H9 (cell line): ENCODE measurements around the gene PHLDA3. TPM values are rescaled to one million over a fixed set of nuclear protein-coding genes. Genes with fewer than 3 reads are reported as not detected.

Experiments used
- DNase-seq: peaks from one replicate; pipeline ENCODE4 v3.0.0-alpha.2; 2017
- H2AFZ ChIP-seq: one replicate; pipeline ENCODE4 v1.6.1; 2013; ENCODE audit warnings: mild to moderate bottlenecking, low read length, control low read depth, moderate library complexity
- H2AK5ac ChIP-seq: 2 replicates; pipeline ENCODE4 v1.6.1; 2013; ENCODE audit warnings: low read length, control low read depth, mixed read lengths; ENCODE audit not compliant: insufficient read length
- H2BK120ac ChIP-seq: one replicate; pipeline ENCODE4 v1.6.1; 2013; ENCODE audit warnings: low read depth, mild to moderate bottlenecking, low read length, control low read depth, inconsistent platforms; ENCODE audit not compliant: poor library complexity, severe bottlenecking
- H2BK12ac ChIP-seq: 2 replicates; pipeline ENCODE4 v1.6.1; 2013; ENCODE audit warnings: low read length, control low read depth, mixed read lengths, low read depth; ENCODE audit not compliant: insufficient read length
- H2BK15ac ChIP-seq: 2 replicates; pipeline ENCODE4 v1.6.1; 2013; ENCODE audit warnings: low read depth, low read length, control low read depth
- H2BK20ac ChIP-seq: one replicate; pipeline ENCODE4 v1.6.1; 2013; ENCODE audit warnings: low read depth, mild to moderate bottlenecking, low read length, control low read depth, inconsistent platforms; ENCODE audit not compliant: poor library complexity, severe bottlenecking
- H2BK5ac ChIP-seq: 2 replicates; pipeline ENCODE4 v1.6.1; 2013; ENCODE audit warnings: low read length, control low read depth, mixed read lengths; ENCODE audit not compliant: insufficient read length
- H3K14ac ChIP-seq: 2 replicates; pipeline ENCODE4 v1.6.1; 2013; ENCODE audit warnings: low read length, control low read depth; ENCODE audit not compliant: insufficient read depth
- H3K18ac ChIP-seq: 2 replicates; pipeline ENCODE4 v1.6.1; 2013; ENCODE audit warnings: low read depth, mild to moderate bottlenecking, mixed read lengths, low read length, control low read depth; ENCODE audit not compliant: insufficient read length
- H3K23ac ChIP-seq: 2 replicates; pipeline ENCODE4 v1.6.1; 2013; ENCODE audit warnings: low read length, control low read depth, mixed read lengths, low read depth; ENCODE audit not compliant: insufficient read length
- H3K23me2 ChIP-seq: 2 replicates; pipeline ENCODE4 v1.6.1; 2013; ENCODE audit warnings: low read depth, mild to moderate bottlenecking, mixed read lengths, low read length, control low read depth; ENCODE audit not compliant: insufficient read length, poor library complexity, severe bottlenecking
- H3K27ac ChIP-seq: 2 replicates; pipeline ENCODE4 v1.5.1; 2013; ENCODE audit warnings: low read length, control low read depth, mixed read lengths, low read depth; ENCODE audit not compliant: insufficient read length
- H3K27me3 ChIP-seq: 2 replicates; pipeline ENCODE4 v1.6.1; 2013; ENCODE audit warnings: low read length, control low read depth, inconsistent platforms; ENCODE audit not compliant: insufficient read depth
- H3K4ac ChIP-seq: 2 replicates; pipeline ENCODE4 v1.6.1; 2013; ENCODE audit warnings: low read depth, mild to moderate bottlenecking, control low read depth, inconsistent platforms, low read length, moderate library complexity
- H3K4me1 ChIP-seq: 2 replicates; pipeline ENCODE4 v1.6.1; 2013; ENCODE audit warnings: low read length, control low read depth, inconsistent platforms; ENCODE audit not compliant: insufficient read depth
- H3K4me2 ChIP-seq: 2 replicates; pipeline ENCODE4 v1.6.1; 2013; ENCODE audit warnings: low read length, control low read depth, mixed read lengths; ENCODE audit not compliant: insufficient read length, insufficient read depth
- H3K56ac ChIP-seq: 2 replicates; pipeline ENCODE4 v1.6.1; 2013; ENCODE audit warnings: low read depth, mild to moderate bottlenecking, mixed read lengths, low read length, control low read depth; ENCODE audit not compliant: insufficient read length
- H3K79me1 ChIP-seq: 2 replicates; pipeline ENCODE4 v1.6.1; 2013; ENCODE audit warnings: low read depth, mild to moderate bottlenecking, moderate library complexity, low read length, control low read depth, inconsistent platforms; ENCODE audit not compliant: insufficient read depth, poor library complexity, severe bottlenecking
- H3K79me2 ChIP-seq: 2 replicates; pipeline ENCODE4 v1.6.1; 2013; ENCODE audit warnings: low read length, control low read depth, inconsistent platforms; ENCODE audit not compliant: insufficient read depth
- H3K9ac ChIP-seq: 2 replicates; pipeline ENCODE4 v1.6.1; 2013; ENCODE audit warnings: low read length, control low read depth, mixed read lengths; ENCODE audit not compliant: insufficient read length; ENCODE audit errors: extremely low read depth
- H3K9me3 ChIP-seq: one replicate; pipeline ENCODE4 v1.6.1; 2013; ENCODE audit warnings: low read depth, low read length, inconsistent platforms; ENCODE audit not compliant: control insufficient read depth
- H3T11ph ChIP-seq: one replicate; pipeline ENCODE4 v1.6.1; 2013; ENCODE audit warnings: mild to moderate bottlenecking, low read length, control low read depth, inconsistent platforms
- H4K20me1 ChIP-seq: one replicate; pipeline ENCODE4 v1.6.1; 2013; ENCODE audit not compliant: control insufficient read depth, insufficient read length, insufficient read depth
- H4K5ac ChIP-seq: 2 replicates; pipeline ENCODE4 v1.6.1; 2013; ENCODE audit warnings: low read depth, mild to moderate bottlenecking, mixed read lengths, low read length, control low read depth; ENCODE audit not compliant: insufficient read length
- H4K8ac ChIP-seq: replicated peaks from 2 replicates; pipeline ENCODE4 v1.6.1; 2013; ENCODE audit warnings: low read length, control low read depth, mixed read lengths, low read depth; ENCODE audit not compliant: insufficient read length
- H4K91ac ChIP-seq: 2 replicates; pipeline ENCODE4 v1.6.1; 2013; ENCODE audit warnings: low read depth, mild to moderate bottlenecking, moderate library complexity, mixed read lengths, low read length, control low read depth; ENCODE audit not compliant: insufficient read length
- H3K27ac Mint-ChIP-seq, 3 experiments: 2 replicates in 2 of 3; 3 replicates in 1 of 3; pipeline ENCODE4 v1.8.0; 2020 to 2021; ENCODE audit warnings: mixed read lengths in 3 of 3, mild to moderate bottlenecking in 1 of 3, moderate library complexity in 1 of 3
- H3K27me3 Mint-ChIP-seq: 2 replicates; pipeline ENCODE4 v1.8.0; 2021; ENCODE audit warnings: low read depth, mild to moderate bottlenecking, moderate library complexity, mixed read lengths
- H3K36me3 Mint-ChIP-seq, 3 experiments: 2 replicates in 2 of 3; 3 replicates in 1 of 3; pipeline ENCODE4 v1.8.0; 2020 to 2021; ENCODE audit warnings: low read depth in 3 of 3, mixed read lengths in 3 of 3; ENCODE audit not compliant: insufficient read depth in 1 of 3
- H3K4me1 Mint-ChIP-seq, 2 experiments: 2 replicates each; pipeline ENCODE4 v1.8.0; 2020; ENCODE audit warnings: mixed read lengths in 2 of 2
- H3K4me3 Mint-ChIP-seq, 2 experiments: 2 replicates in 1 of 2; 3 replicates in 1 of 2; pipeline ENCODE4 v1.8.0; 2020 to 2021; ENCODE audit warnings: mild to moderate bottlenecking in 2 of 2, mixed read lengths in 2 of 2, moderate library complexity in 1 of 2
- H3K9me3 Mint-ChIP-seq, 2 experiments: 2 replicates in 1 of 2; 3 replicates in 1 of 2; pipeline ENCODE4 v1.8.0; 2020; ENCODE audit warnings: mild to moderate bottlenecking in 2 of 2, mixed read lengths in 2 of 2, moderate library complexity in 1 of 2
- CTCF ChIP-seq: fragments of 200-600 bp; sonication (generic); conservative IDR thresholded peaks from 3 replicates; pipeline ENCODE4 v1.8.0; 2021; ENCODE audit warnings: antibody characterized with exemption, mild to moderate bottlenecking
- WGBS: extraction: QIAGEN DNeasy Blood & Tissue Kit; methylation state at CpG from one replicate; pipeline ENCODE4 v1.1.7; 2013; ENCODE audit warnings: missing lambda C conversion rate, low lambda C conversion rate, mixed read lengths; ENCODE audit not compliant: insufficient read length; ENCODE audit errors: extremely low coverage; 5-methylcytosine and 5-hydroxymethylcytosine counted together
- total RNA-seq: library from RNA; stranded (reverse); gene quantifications from 2 replicates; pipeline ENCODE4 v1.2.1, GENCODE V29; 2021

PHLDA3 gene
- total RNA-seq, 1 experiment from 2014 or later, result 53.9 TPM

GRCh38 chr1:201501812-201502510, 33.0 kb upstream of the PHLDA3 start:
- no peaks in the 10 kb centered on the region for H3K27me3 ChIP-seq
- peaks cover 8% of the 10 kb centered on the region for H3K4me1 ChIP-seq
- H3K4me2 ChIP-seq, result no peak overlapping the region
- no peaks in the 10 kb centered on the region for H3K9me3 ChIP-seq
- H2BK20ac ChIP-seq, result no peak overlapping the region
- H3K79me2 ChIP-seq, result no peaks in the 10 kb centered on the region
- peak overlapping the region; percentile 44; the same call in 1 of the 2 replicates for H3K14ac ChIP-seq
- peak overlapping the region; percentile 74 for H3K18ac ChIP-seq
- Mint-ChIP-seq H3K36me3 (no peaks in the 10 kb centered on the region), H3K27ac (no peak overlapping the region), H3K9me3 (no peaks in the 10 kb centered on the region), H3K4me3 (no peak overlapping the region), H3K27me3 (peaks cover 2% of the 10 kb centered on the region), H3K4me1 (peaks cover 41 to 58% of the 10 kb centered on the region in 2 experiments)
- no peak overlapping the region for H2BK12ac ChIP-seq
- no peak overlapping the region for H2AFZ ChIP-seq
- H4K20me1 ChIP-seq, result no peaks in the 10 kb centered on the region
- H2BK15ac ChIP-seq, result no peak overlapping the region
- TF ChIP-seq CTCF, result no peak
- H4K8ac ChIP-seq, result no peak overlapping the region
- no peak overlapping the region for H3K9ac ChIP-seq
- H3K79me1 ChIP-seq, result no peaks in the 10 kb centered on the region
- H4K91ac ChIP-seq, result no peak overlapping the region
- no peak overlapping the region for H2BK5ac ChIP-seq
- no peak overlapping the region for H3T11ph ChIP-seq
- H3K27ac ChIP-seq, result no peak overlapping the region
- no peak overlapping the region for H2BK120ac ChIP-seq
- no peak overlapping the region for H3K56ac ChIP-seq
- no peak overlapping the region for H3K23ac ChIP-seq
- WGBS, result no CpG with 5 or more reads among the region's 10 CpGs
- DNase-seq, result peak; percentile 46
- no peak overlapping the region for H3K4ac ChIP-seq
- peaks cover 6% of the 10 kb centered on the region for H3K23me2 ChIP-seq
- H2AK5ac ChIP-seq, result no peak overlapping the region
- no peak overlapping the region for H4K5ac ChIP-seq
